ENCODE data around the gene PPIL4.

DNA sequence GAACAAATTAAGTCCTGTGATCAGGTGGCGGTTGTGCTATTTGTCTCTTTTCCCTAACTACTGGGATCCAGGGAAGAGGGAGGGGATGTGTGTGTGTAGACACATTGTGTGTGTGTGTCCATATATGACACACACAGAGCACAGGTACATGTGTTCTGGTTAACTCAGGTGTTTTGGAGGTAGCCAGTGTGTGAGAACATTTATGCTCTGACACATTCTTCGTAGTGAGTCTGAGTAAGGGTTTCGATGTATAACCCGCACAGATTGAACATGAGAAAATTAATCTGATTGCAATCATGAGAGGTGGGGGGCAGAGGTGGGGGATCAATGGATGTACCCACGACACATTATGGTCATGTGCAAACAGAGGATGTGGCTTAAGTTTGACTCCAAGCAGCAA is 73.6 kb downstream of the PPIL4 start:
- TF ChIP-seq, protein P1, sequence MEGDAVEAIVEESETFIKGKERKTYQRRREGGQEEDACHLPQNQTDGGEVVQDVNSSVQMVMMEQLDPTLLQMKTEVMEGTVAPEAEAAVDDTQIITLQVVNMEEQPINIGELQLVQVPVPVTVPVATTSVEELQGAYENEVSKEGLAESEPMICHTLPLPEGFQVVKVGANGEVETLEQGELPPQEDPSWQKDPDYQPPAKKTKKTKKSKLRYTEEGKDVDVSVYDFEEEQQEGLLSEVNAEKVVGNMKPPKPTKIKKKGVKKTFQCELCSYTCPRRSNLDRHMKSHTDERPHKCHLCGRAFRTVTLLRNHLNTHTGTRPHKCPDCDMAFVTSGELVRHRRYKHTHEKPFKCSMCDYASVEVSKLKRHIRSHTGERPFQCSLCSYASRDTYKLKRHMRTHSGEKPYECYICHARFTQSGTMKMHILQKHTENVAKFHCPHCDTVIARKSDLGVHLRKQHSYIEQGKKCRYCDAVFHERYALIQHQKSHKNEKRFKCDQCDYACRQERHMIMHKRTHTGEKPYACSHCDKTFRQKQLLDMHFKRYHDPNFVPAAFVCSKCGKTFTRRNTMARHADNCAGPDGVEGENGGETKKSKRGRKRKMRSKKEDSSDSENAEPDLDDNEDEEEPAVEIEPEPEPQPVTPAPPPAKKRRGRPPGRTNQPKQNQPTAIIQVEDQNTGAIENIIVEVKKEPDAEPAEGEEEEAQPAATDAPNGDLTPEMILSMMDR (IDR thresholded peaks at IDR 0.05; ENCODE audit: borderline replicate concordance, extremely low read depth, low read length, poor library complexity, severe bottlenecking): no peak
- TF ChIP-seq EZH2 (IDR thresholded peaks at IDR 0.05; ENCODE audit: borderline replicate concordance, low read depth, low read length, severe bottlenecking): no peak

Data from DND-41 (cell line).